HEK293 (cell line): ENCODE measurements around the gene GOLGA6L1.
"Not testable (repeated sequence)": the region's sequence is repeated elsewhere in the genome, so short reads cannot be mapped to it uniquely, and the experiment has no call there.

Experiments used
- CTCF ChIA-PET: fragments of 350-600 bp; formaldehyde crosslinking; extraction: SDS; loops from one replicate; lab custom pipeline; 2021; ENCODE audit warnings: antibody characterized with exemption; lab: Yijun Ruan, JAX
- POLR2A ChIA-PET: fragments of 300-600 bp; formaldehyde crosslinking; extraction: SDS; loops from one replicate; lab custom pipeline; 2020; ENCODE audit warnings: antibody characterized with exemption, inconsistent platforms; lab: Yijun Ruan, JAX
- H3K27ac ChIP-seq: fragments of 200-500 bp; sonication (Bioruptor generic); 2 replicates; pipeline ENCODE4 v1.5.1; 2014; ENCODE audit warnings: low read depth, low read length, control low read depth, inconsistent platforms; ENCODE audit errors: extremely low read depth
- H3K36me3 ChIP-seq, 2 experiments: fragments of 200-500 bp in 1 of 2; sonication (Bioruptor generic) in 1 of 2; 1 replicate in 1 of 2; 2 replicates in 1 of 2; pipeline ENCODE4 v1.5.1; 2014 to 2017; ENCODE audit warnings: inconsistent platforms in 2 of 2, low read length in 2 of 2; ENCODE audit not compliant: control insufficient read depth in 2 of 2, insufficient read depth in 1 of 2
- H3K4me1 ChIP-seq: fragments of 200-500 bp; sonication (Bioruptor generic); 2 replicates; pipeline ENCODE4 v1.5.1; 2014; ENCODE audit warnings: mild to moderate bottlenecking, low read length, inconsistent platforms; ENCODE audit not compliant: control insufficient read depth, insufficient read depth
- H3K4me3 ChIP-seq: 2 replicates; pipeline ENCODE4 v1.5.1; 2011; ENCODE audit warnings: low read depth, mild to moderate bottlenecking, control low read depth, low read length, moderate library complexity
- H3K9me3 ChIP-seq: fragments of 200-500 bp; sonication (Bioruptor generic); 2 replicates; pipeline ENCODE4 v1.5.1; 2014; ENCODE audit warnings: low read depth, low read length, inconsistent platforms; ENCODE audit not compliant: control insufficient read depth, insufficient read depth
- GLIS2 ChIP-seq: fragments of 450-650 bp; formaldehyde crosslinking; IDR thresholded peaks from 2 replicates; pipeline ENCODE4 v1.5.1; 2016; ENCODE audit warnings: missing biosample characterization, missing genetic modification characterization
- HOXD13 ChIP-seq: sonication (generic); formaldehyde crosslinking; IDR thresholded peaks from 2 replicates; pipeline ENCODE4 v1.8.0; 2022; ENCODE audit warnings: missing genetic modification reagents, borderline replicate concordance
- SP3 ChIP-seq: fragments of 450-650 bp; formaldehyde crosslinking; IDR thresholded peaks from 2 replicates; pipeline ENCODE4 v1.5.1; 2016; ENCODE audit warnings: missing biosample characterization, missing genetic modification characterization
- ZBTB1 ChIP-seq: fragments of 450-650 bp; formaldehyde crosslinking; IDR thresholded peaks from 2 replicates; pipeline ENCODE4 v1.5.1; 2016; ENCODE audit warnings: missing biosample characterization, missing genetic modification characterization
- ZBTB44 ChIP-seq: fragments of 450-650 bp; IDR thresholded peaks from 2 replicates; pipeline ENCODE4 v1.5.1; 2018; ENCODE audit warnings: missing biosample characterization, mild to moderate bottlenecking, missing genetic modification characterization
- ZNF214 ChIP-seq: fragments of 450-650 bp; formaldehyde crosslinking; IDR thresholded peaks from 2 replicates; pipeline ENCODE4 v1.5.1; 2017; ENCODE audit warnings: missing biosample characterization, mild to moderate bottlenecking, missing genetic modification characterization, borderline replicate concordance
- ZNF311 ChIP-seq: fragments of 450-650 bp; formaldehyde crosslinking; IDR thresholded peaks from 2 replicates; pipeline ENCODE4 v1.5.1; 2017; ENCODE audit warnings: missing biosample characterization, missing genetic modification characterization, borderline replicate concordance
- ZNF324 ChIP-seq: fragments of 450-650 bp; formaldehyde crosslinking; IDR thresholded peaks from 2 replicates; pipeline ENCODE4 v1.5.1; 2016; ENCODE audit warnings: missing biosample characterization, missing genetic modification characterization
- ZNF404 ChIP-seq: fragments of 450-650 bp; formaldehyde crosslinking; IDR thresholded peaks from 2 replicates; pipeline ENCODE4 v1.5.1; 2017; ENCODE audit warnings: missing biosample characterization, missing genetic modification characterization
- ZNF433 ChIP-seq: fragments of 450-650 bp; formaldehyde crosslinking; IDR thresholded peaks from 2 replicates; pipeline ENCODE4 v1.5.1; 2016; ENCODE audit warnings: missing biosample characterization, missing genetic modification characterization, low read depth
- ZNF473 ChIP-seq: fragments of 450-650 bp; formaldehyde crosslinking; IDR thresholded peaks from 2 replicates; pipeline ENCODE4 v1.5.1; 2017; ENCODE audit warnings: missing biosample characterization, missing genetic modification characterization
- ZNF623 ChIP-seq: fragments of 450-650 bp; formaldehyde crosslinking; IDR thresholded peaks from 2 replicates; pipeline ENCODE4 v1.5.1; 2016; ENCODE audit warnings: missing biosample characterization, missing genetic modification characterization
- ZNF624 ChIP-seq: fragments of 450-650 bp; formaldehyde crosslinking; IDR thresholded peaks from 2 replicates; pipeline ENCODE4 v1.5.1; 2017; ENCODE audit warnings: missing biosample characterization, missing genetic modification characterization
- ZNF626 ChIP-seq: fragments of 450-650 bp; sonication (Bioruptor Pico); formaldehyde crosslinking; IDR thresholded peaks from 2 replicates; pipeline ENCODE4 v1.5.1; 2018; ENCODE audit warnings: missing biosample characterization, missing genetic modification characterization, inconsistent platforms
- ZNF704 ChIP-seq: fragments of 450-650 bp; formaldehyde crosslinking; IDR thresholded peaks from 2 replicates; pipeline ENCODE4 v1.5.1; 2016; ENCODE audit warnings: missing biosample characterization, missing genetic modification characterization
- ZNF76 ChIP-seq: fragments of 450-650 bp; formaldehyde crosslinking; IDR thresholded peaks from 2 replicates; pipeline ENCODE4; 2016; ENCODE audit warnings: low read depth, missing biosample characterization, missing genetic modification characterization, borderline replicate concordance
- TF ChIP-seq, protein P1 (sequence below): fragments of 450-650 bp; formaldehyde crosslinking; IDR thresholded peaks from 2 replicates; pipeline ENCODE4 v1.5.1; 2016; ENCODE audit warnings: missing biosample characterization, missing genetic modification characterization, low read depth
- TF ChIP-seq, protein P2 (sequence below): fragments of 450-650 bp; formaldehyde crosslinking; IDR thresholded peaks from 2 replicates; pipeline ENCODE4 v1.5.1; 2016; ENCODE audit warnings: missing biosample characterization, missing genetic modification characterization

GOLGA6L1 gene

DNA sequence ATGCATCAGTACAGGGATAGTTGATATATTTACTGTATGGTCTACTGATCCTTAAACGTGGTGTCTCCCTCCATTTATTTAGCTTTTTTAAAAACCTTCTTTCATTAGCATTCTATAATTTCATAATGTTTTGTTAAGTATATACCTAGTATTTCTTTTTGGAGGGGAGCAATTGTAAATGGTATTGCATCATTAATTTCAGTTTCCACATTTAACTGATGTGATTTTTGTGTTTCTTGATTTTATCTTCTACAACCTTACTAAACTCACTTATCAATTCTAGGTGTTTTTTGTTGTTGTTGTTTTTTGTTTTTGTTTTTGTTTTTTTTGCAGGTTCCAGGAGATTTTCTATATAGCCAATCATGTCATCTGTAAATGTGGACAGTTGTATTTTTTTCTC is 18.4 kb downstream of the GOLGA6L1 start:
- Histone ChIP-seq H3K27ac (no peak overlapping the region), H3K9me3 (no peaks in the 10 kb centered on the region), H3K4me3 (no peak overlapping the region), H3K36me3 (no peaks in the 10 kb centered on the region)
- ChIA-PET CTCF (no interaction called here), POLR2A (no interaction called here)
- TF ChIP-seq ZNF404 (tag by site-specific recombination): no peak
- no peak for TF ChIP-seq ZBTB1 (tag by site-specific recombination)
- no peak for TF ChIP-seq ZNF624 (tag by site-specific recombination)
- TF ChIP-seq, all 188 proteins: peak for 0
- H3K4me1 ChIP-seq: no peaks in the 10 kb centered on the region

DNA sequence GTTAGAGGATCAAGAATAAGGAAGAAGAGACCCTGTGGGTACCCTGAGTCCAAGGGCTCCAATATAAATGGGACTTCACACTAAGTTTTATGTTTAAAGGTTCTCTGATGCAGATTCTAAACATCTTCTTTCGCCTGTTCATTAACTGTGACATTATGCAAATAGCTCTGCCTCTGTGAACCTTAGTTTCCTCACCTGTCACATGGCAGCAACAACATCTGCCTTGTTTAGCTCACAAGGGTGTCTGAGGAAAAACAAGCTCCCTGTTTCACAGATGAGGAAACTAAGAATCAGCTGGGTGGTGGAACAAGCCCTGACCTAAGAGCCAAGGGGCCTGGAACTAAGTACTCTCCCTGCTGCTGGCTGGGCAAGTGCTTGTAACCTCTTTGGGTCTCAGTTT is 40.8 kb downstream of the GOLGA6L1 start:
- ChIA-PET POLR2A (no interaction called here), CTCF (no interaction called here)
- H3K36me3 ChIP-seq: no peaks in the 10 kb centered on the region

GRCh38 chr15:23083115-23083514 is 53.5 kb downstream of the GOLGA6L1 start:
- H3K4me3 ChIP-seq: no peak overlapping the region
- CTCF ChIA-PET: interaction anchor here (0.6 kb wide), 1 partner anchor 19 kb away, joined by 3 read pairs; no protein-coding TSS in a partner anchor
- H3K4me1 ChIP-seq: no peaks in the 10 kb centered on the region
- POLR2A ChIA-PET: no interaction called here
- no peak overlapping the region for H3K27ac ChIP-seq
- H3K36me3 ChIP-seq: no peaks in the 10 kb centered on the region
- no peak for TF ChIP-seq GLIS2
- no peak for TF ChIP-seq ZNF433 (tag by site-specific recombination)
- TF ChIP-seq ZNF311: no peak
- no peak for TF ChIP-seq ZNF473 (tag by site-specific recombination)
- TF ChIP-seq, protein P1, sequence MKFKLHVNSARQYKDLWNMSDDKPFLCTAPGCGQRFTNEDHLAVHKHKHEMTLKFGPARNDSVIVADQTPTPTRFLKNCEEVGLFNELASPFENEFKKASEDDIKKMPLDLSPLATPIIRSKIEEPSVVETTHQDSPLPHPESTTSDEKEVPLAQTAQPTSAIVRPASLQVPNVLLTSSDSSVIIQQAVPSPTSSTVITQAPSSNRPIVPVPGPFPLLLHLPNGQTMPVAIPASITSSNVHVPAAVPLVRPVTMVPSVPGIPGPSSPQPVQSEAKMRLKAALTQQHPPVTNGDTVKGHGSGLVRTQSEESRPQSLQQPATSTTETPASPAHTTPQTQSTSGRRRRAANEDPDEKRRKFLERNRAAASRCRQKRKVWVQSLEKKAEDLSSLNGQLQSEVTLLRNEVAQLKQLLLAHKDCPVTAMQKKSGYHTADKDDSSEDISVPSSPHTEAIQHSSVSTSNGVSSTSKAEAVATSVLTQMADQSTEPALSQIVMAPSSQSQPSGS (tag by site-specific recombination): no peak
- no peak for TF ChIP-seq ZNF214 (tag by site-specific recombination)
- no peak for TF ChIP-seq SP3 (tag by site-specific recombination)
- no peak for TF ChIP-seq HOXD13 (CRISPR knock-in tag)
- TF ChIP-seq, protein P2, sequence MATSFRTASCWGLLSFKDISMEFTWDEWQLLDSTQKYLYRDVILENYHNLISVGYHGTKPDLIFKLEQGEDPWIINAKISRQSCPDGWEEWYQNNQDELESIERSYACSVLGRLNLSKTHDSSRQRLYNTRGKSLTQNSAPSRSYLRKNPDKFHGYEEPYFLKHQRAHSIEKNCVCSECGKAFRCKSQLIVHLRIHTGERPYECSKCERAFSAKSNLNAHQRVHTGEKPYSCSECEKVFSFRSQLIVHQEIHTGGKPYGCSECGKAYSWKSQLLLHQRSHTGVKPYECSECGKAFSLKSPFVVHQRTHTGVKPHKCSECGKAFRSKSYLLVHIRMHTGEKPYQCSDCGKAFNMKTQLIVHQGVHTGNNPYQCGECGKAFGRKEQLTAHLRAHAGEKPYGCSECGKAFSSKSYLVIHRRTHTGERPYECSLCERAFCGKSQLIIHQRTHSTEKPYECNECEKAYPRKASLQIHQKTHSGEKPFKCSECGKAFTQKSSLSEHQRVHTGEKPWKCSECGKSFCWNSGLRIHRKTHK (tag by site-specific recombination): no peak
- no peak for TF ChIP-seq ZBTB44
- TF ChIP-seq, all 188 proteins: peak for 0
- H3K9me3 ChIP-seq: no peaks in the 10 kb centered on the region

More for the DNA sequence above, 40.8 kb downstream of the GOLGA6L1 start:
- H3K4me1 ChIP-seq: no peaks in the 10 kb centered on the region
- no peak overlapping the region for H3K27ac ChIP-seq
- TF ChIP-seq ZNF324 (tag by site-specific recombination): no peak
- no peak for TF ChIP-seq ZNF623 (tag by site-specific recombination)
- no peak for TF ChIP-seq ZNF76 (tag by site-specific recombination)
- no peak for TF ChIP-seq ZNF626 (tag by site-specific recombination)
- TF ChIP-seq ZNF704 (tag by site-specific recombination): no peak
- no peak overlapping the region for H3K4me3 ChIP-seq
- H3K9me3 ChIP-seq: no peaks in the 10 kb centered on the region

DNA sequence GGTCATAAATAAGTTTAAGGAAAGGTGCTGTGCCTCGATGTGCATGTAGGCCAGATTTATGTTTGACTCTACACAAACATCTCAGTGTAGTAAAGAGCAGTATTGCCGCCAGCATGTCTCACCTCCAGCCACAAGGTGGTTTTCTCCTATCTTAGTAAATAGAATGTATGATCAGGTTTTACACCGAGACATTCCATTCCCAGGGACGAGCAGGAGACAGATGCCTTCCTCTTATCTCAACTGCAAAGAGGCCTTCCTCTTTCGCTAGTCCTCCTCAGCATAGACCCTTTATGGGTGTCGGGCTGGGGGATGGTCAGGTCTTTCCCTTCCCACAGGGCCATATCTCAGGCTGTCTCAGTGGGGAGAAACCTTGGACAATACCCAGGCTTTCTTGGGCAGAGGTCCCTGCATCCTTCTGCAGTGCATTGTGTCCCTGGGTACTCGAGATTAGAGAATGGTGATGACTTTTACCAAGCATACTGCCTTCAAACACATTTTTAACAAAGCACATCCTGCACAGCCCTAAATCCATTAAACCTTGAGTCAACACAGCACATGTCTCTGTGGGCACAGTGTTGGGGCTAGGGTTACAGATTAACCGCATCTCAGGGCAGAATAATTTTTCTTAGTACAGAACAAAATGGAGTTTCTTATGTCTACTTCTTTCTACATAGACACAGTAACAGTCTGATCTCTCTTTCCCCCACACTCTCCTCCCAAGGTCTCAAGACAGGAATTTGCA is 54.5 kb downstream of the GOLGA6L1 start:
- POLR2A ChIA-PET, CTCF ChIA-PET: not testable (repeated sequence)

More for the DNA sequence above, 54.5 kb downstream of the GOLGA6L1 start:
- H3K4me3 ChIP-seq, H3K36me3 ChIP-seq, H3K27ac ChIP-seq, H3K9me3 ChIP-seq, H3K4me1 ChIP-seq: not testable (repeated sequence)
